SK-N-SH (cell line): Measurements from ENCODE around the gene ACAP3. TPM values are rescaled to one million over a fixed set of nuclear protein-coding genes. Genes with fewer than 3 reads are reported as not detected.

ENCODE experiments used
- CTCF ChIA-PET: fragments of 300-600, 350-600 bp; formaldehyde crosslinking; extraction: SDS; loops from one replicate; lab custom pipeline; 2021; lab: Yijun Ruan, JAX
- POLR2A ChIA-PET: fragments of 350-600 bp; sonication (Branson Sonifier 250); formaldehyde crosslinking; extraction: SDS; loops from one replicate; lab custom pipeline; 2020; ENCODE audit warnings: antibody characterized with exemption, inconsistent platforms; lab: Yijun Ruan, JAX
- DNase-seq: peaks from one replicate; pipeline ENCODE4 v3.0.0; 2012
- H2AFZ ChIP-seq: fragments of 200-600 bp; sonication (generic); 2 replicates; pipeline ENCODE4 v1.8.1; 2016; ENCODE audit warnings: antibody characterized with exemption, mild to moderate bottlenecking, low read depth
- H3F3A ChIP-seq: fragments of 200-600 bp; sonication (generic); replicated peaks from 2 replicates; pipeline ENCODE3; 2016; ENCODE audit warnings: antibody characterized with exemption, mild to moderate bottlenecking; ENCODE audit not compliant: insufficient read depth
- H3K27ac ChIP-seq, 2 experiments: fragments of 200-500 bp in 1 of 2; fragments of 200-600 bp in 1 of 2; sonication (Bioruptor generic) in 1 of 2; sonication (generic), shearing (Covaris generic) in 1 of 2; 2 replicates each; pipeline versions ENCODE4 v1.5.1 to v1.6.1; 2014 to 2016; ENCODE audit warnings: low read depth in 2 of 2, inconsistent platforms in 1 of 2, low read length in 1 of 2, mild to moderate bottlenecking in 1 of 2, mixed read lengths in 1 of 2
- H3K27me3 ChIP-seq: fragments of 200-600 bp; sonication (generic), shearing (Covaris generic); 2 replicates; pipeline ENCODE4 v1.6.1; 2016; ENCODE audit warnings: mixed run types; ENCODE audit not compliant: insufficient read depth
- H3K36me3 ChIP-seq, 2 experiments: fragments of 200-500 bp in 1 of 2; fragments of 200-600 bp in 1 of 2; sonication (Bioruptor generic) in 1 of 2; sonication (generic) in 1 of 2; replicated peaks in 1 of 2; 2 replicates each; pipeline versions ENCODE3 to v1.5.1; 2014 to 2016; ENCODE audit warnings: low read length in 1 of 2, mild to moderate bottlenecking in 1 of 2; ENCODE audit not compliant: insufficient read depth in 2 of 2, control insufficient read depth in 1 of 2
- H3K4me1 ChIP-seq, 2 experiments: fragments of 200-500 bp in 1 of 2; fragments of 200-600 bp in 1 of 2; sonication (Bioruptor generic) in 1 of 2; sonication (generic), shearing (Covaris generic) in 1 of 2; 2 replicates each; pipeline versions ENCODE4 v1.5.1 to v1.6.1; 2014 to 2016; ENCODE audit warnings: low read depth in 1 of 2, low read length in 1 of 2, mixed run types in 1 of 2; ENCODE audit not compliant: insufficient read depth in 2 of 2, control insufficient read depth in 1 of 2
- H3K4me2 ChIP-seq: fragments of 200-600 bp; sonication (generic), shearing (Covaris generic); 2 replicates; pipeline ENCODE4 v1.6.1; 2017; ENCODE audit warnings: mixed run types
- H3K4me3 ChIP-seq, 2 experiments: fragments of 200-500 bp in 1 of 2; fragments of 200-600 bp in 1 of 2; sonication (Bioruptor generic) in 1 of 2; sonication (generic), shearing (Covaris generic) in 1 of 2; 2 replicates each; pipeline versions ENCODE4 v1.5.1 to v1.8.1; 2014 to 2016; ENCODE audit warnings: low read depth in 2 of 2, inconsistent platforms in 1 of 2, low read length in 1 of 2, mild to moderate bottlenecking in 1 of 2, mixed read lengths in 1 of 2, moderate library complexity in 1 of 2
- H3K79me2 ChIP-seq: fragments of 200-600 bp; sonication (generic); 2 replicates; pipeline ENCODE4 v1.8.1; 2017; ENCODE audit warnings: mild to moderate bottlenecking; ENCODE audit not compliant: insufficient read depth
- H3K9ac ChIP-seq: fragments of 200-600 bp; sonication (generic); 2 replicates; pipeline ENCODE4 v1.6.1; 2017; ENCODE audit warnings: mixed run types
- H3K9me2 ChIP-seq: fragments of 200-600 bp; sonication (generic); 2 replicates; pipeline ENCODE4 v1.6.1; 2017; ENCODE audit warnings: mixed run types
- H3K9me3 ChIP-seq: fragments of 200-600 bp; sonication (generic); 2 replicates; pipeline ENCODE4 v1.6.1; 2017; ENCODE audit warnings: mixed run types, mild to moderate bottlenecking, moderate library complexity
- H4K20me1 ChIP-seq: fragments of 200-600 bp; sonication (generic); 2 replicates; pipeline ENCODE4 v1.6.1; 2017; ENCODE audit warnings: mild to moderate bottlenecking, mixed run types; ENCODE audit not compliant: insufficient read depth
- CHD2 ChIP-seq: fragments of 150-350 bp; IDR thresholded peaks from 2 replicates; pipeline ENCODE4 v1.6.1; 2018; ENCODE audit warnings: low read length; ENCODE audit not compliant: partially characterized antibody
- ELF1 ChIP-seq: IDR thresholded peaks from 2 replicates; pipeline ENCODE4 v1.4.0; 2012
- EP300 ChIP-seq, 2 experiments: IDR thresholded peaks; 2 replicates each; pipeline versions ENCODE4 v1.4.0 to v1.6.1; 2012; ENCODE audit warnings: borderline replicate concordance in 1 of 2, low read depth in 1 of 2, low read length in 1 of 2
- EZH2phosphoT487 ChIP-seq: fragments of 200-600 bp; sonication (generic); IDR thresholded peaks from 2 replicates; pipeline ENCODE4 v1.6.1; 2017; ENCODE audit warnings: low read depth, mixed run types, mild to moderate bottlenecking, antibody characterized with exemption, moderate library complexity, borderline replicate concordance
- FOXM1 ChIP-seq: IDR thresholded peaks from 2 replicates; pipeline ENCODE4 v1.4.0; 2012; ENCODE audit warnings: low read depth, mild to moderate bottlenecking
- IRF3 ChIP-seq: fragments of 150-350 bp; IDR thresholded peaks from 2 replicates; pipeline ENCODE4 v1.6.1; 2016; ENCODE audit warnings: mild to moderate bottlenecking, low read depth, low read length
- JUND ChIP-seq: IDR thresholded peaks from 2 replicates; pipeline ENCODE4 v1.4.0; 2012
- NRF1 ChIP-seq: IDR thresholded peaks from 2 replicates; pipeline ENCODE4 v1.6.1; 2012; ENCODE audit warnings: low read depth, mild to moderate bottlenecking, low read length
- POLR2AphosphoS5 ChIP-seq: IDR thresholded peaks from 2 replicates; pipeline ENCODE4 v1.6.1; 2012; ENCODE audit warnings: low read depth, low read length
- RXRA ChIP-seq: IDR thresholded peaks from 2 replicates; pipeline ENCODE4 v1.4.0; 2012; ENCODE audit warnings: low read depth, mild to moderate bottlenecking, borderline replicate concordance
- TAF1 ChIP-seq: IDR thresholded peaks from 2 replicates; pipeline ENCODE4 v1.6.1; 2012; ENCODE audit warnings: low read depth, mild to moderate bottlenecking, low read length, moderate library complexity, borderline replicate concordance
- TEAD4 ChIP-seq: IDR thresholded peaks from 2 replicates; pipeline ENCODE4 v1.4.0; 2012; ENCODE audit warnings: mild to moderate bottlenecking, borderline replicate concordance; ENCODE audit not compliant: insufficient read depth
- YY1 ChIP-seq: IDR thresholded peaks from 2 replicates; pipeline ENCODE4 v1.4.0; 2012; ENCODE audit warnings: low read depth, mild to moderate bottlenecking
- WGBS: methylation state at CpG from one replicate; pipeline ENCODE4 v1.1.6; 2017; ENCODE audit warnings: low lambda C conversion rate; 5-methylcytosine and 5-hydroxymethylcytosine counted together
- polyA plus RNA-seq, 3 experiments: library from polyadenylated mRNA; depleted of rRNA; stranded (reverse); fragments of >200 nt; gene quantifications; 2 replicates each; pipeline ENCODE4 v1.2.3, GENCODE V29; 2012
- TF ChIP-seq, protein P1 (sequence below): fragments of 200-600 bp; sonication (generic); IDR thresholded peaks from 2 replicates; pipeline ENCODE4 v1.6.1; 2017; ENCODE audit warnings: antibody characterized with exemption, mild to moderate bottlenecking, moderate library complexity
- TF ChIP-seq, protein P2 (sequence below): IDR thresholded peaks from 2 replicates; pipeline ENCODE4 v1.6.1; 2012; ENCODE audit warnings: mild to moderate bottlenecking, low read depth, low read length, moderate library complexity

The ACAP3 gene
- polyA plus RNA-seq, 1 of the 3 experiments (the other 2 are of a cell fraction), result 51.7 TPM

GRCh38 chr1:1282998-1283397 is 24.7 kb downstream of the ACAP3 start:
- CTCF ChIA-PET, result interaction anchor here (1.0 to 2.4 kb wide), 6 partner anchors 8 to 251 kb away, joined by 3 to 18 read pairs (median 4); no protein-coding TSS in a partner anchor

GRCh38 chr1:1281533-1282321 is 26.0 kb downstream of the ACAP3 start:
- Histone ChIP-seq H3K9me2 (no peaks in the 10 kb centered on the region), H2AFZ (no peak overlapping the region), H3F3A (no peaks in the 10 kb centered on the region), H3K27me3 (no peaks in the 10 kb centered on the region), H3K4me1 (peaks cover 0 to 9% of the 10 kb centered on the region in 2 experiments; a peak in 1 of 4 replicates), H3K9me3 (no peaks in the 10 kb centered on the region), H4K20me1 (no peaks in the 10 kb centered on the region), H3K4me2 (no peak overlapping the region), H3K36me3 (no peaks in the 10 kb centered on the region), H3K27ac (no peak overlapping the region), H3K4me3 (no peak overlapping the region), H3K9ac (no peak overlapping the region), H3K79me2 (no peaks in the 10 kb centered on the region)
- peak; percentile 55 for DNase-seq
- 47% methylated on average over 9 of the region's 26 CpGs for WGBS
- ChIA-PET CTCF (interaction anchor here (1.3 to 2.4 kb wide), 3 partner anchors 9 to 219 kb away, joined by 4 to 18 read pairs (median 10); no protein-coding TSS in a partner anchor), POLR2A (interaction anchor here (1.0 kb wide), 1 partner anchor 9 kb away, joined by 4 read pairs; no protein-coding TSS in a partner anchor)
- TF ChIP-seq IRF3 (no peak), CHD2 (no peak), FOXM1 (no peak), RXRA (no peak), NRF1 (no peak), TAF1 (no peak), ELF1 (no peak), TEAD4 (no peak), EZH2phosphoT487 (no peak), EP300 (IDR thresholded peaks at IDR 0.05; ENCODE audit: borderline replicate concordance in 1 of 2, low read depth in 1 of 2, low read length in 1 of 2) (no peak), POLR2AphosphoS5 (no peak)
- TF ChIP-seq, protein P1, sequence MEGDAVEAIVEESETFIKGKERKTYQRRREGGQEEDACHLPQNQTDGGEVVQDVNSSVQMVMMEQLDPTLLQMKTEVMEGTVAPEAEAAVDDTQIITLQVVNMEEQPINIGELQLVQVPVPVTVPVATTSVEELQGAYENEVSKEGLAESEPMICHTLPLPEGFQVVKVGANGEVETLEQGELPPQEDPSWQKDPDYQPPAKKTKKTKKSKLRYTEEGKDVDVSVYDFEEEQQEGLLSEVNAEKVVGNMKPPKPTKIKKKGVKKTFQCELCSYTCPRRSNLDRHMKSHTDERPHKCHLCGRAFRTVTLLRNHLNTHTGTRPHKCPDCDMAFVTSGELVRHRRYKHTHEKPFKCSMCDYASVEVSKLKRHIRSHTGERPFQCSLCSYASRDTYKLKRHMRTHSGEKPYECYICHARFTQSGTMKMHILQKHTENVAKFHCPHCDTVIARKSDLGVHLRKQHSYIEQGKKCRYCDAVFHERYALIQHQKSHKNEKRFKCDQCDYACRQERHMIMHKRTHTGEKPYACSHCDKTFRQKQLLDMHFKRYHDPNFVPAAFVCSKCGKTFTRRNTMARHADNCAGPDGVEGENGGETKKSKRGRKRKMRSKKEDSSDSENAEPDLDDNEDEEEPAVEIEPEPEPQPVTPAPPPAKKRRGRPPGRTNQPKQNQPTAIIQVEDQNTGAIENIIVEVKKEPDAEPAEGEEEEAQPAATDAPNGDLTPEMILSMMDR, result no peak
- TF ChIP-seq, protein P2, sequence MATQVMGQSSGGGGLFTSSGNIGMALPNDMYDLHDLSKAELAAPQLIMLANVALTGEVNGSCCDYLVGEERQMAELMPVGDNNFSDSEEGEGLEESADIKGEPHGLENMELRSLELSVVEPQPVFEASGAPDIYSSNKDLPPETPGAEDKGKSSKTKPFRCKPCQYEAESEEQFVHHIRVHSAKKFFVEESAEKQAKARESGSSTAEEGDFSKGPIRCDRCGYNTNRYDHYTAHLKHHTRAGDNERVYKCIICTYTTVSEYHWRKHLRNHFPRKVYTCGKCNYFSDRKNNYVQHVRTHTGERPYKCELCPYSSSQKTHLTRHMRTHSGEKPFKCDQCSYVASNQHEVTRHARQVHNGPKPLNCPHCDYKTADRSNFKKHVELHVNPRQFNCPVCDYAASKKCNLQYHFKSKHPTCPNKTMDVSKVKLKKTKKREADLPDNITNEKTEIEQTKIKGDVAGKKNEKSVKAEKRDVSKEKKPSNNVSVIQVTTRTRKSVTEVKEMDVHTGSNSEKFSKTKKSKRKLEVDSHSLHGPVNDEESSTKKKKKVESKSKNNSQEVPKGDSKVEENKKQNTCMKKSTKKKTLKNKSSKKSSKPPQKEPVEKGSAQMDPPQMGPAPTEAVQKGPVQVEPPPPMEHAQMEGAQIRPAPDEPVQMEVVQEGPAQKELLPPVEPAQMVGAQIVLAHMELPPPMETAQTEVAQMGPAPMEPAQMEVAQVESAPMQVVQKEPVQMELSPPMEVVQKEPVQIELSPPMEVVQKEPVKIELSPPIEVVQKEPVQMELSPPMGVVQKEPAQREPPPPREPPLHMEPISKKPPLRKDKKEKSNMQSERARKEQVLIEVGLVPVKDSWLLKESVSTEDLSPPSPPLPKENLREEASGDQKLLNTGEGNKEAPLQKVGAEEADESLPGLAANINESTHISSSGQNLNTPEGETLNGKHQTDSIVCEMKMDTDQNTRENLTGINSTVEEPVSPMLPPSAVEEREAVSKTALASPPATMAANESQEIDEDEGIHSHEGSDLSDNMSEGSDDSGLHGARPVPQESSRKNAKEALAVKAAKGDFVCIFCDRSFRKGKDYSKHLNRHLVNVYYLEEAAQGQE, result no peak

More at GRCh38 chr1:1282998-1283397, 24.7 kb downstream of the ACAP3 start:
- no peaks in the 10 kb centered on the region for H4K20me1 ChIP-seq
- H3K9ac ChIP-seq, result no peak overlapping the region
- WGBS, result 84% methylated on average over 9 of the region's 14 CpGs
- no peaks in the 10 kb centered on the region for H3F3A ChIP-seq
- no peak for DNase-seq
- no peak overlapping the region for H3K27ac ChIP-seq
- H3K79me2 ChIP-seq, result no peaks in the 10 kb centered on the region
- no peak overlapping the region for H3K4me2 ChIP-seq
- no peak overlapping the region for H3K4me3 ChIP-seq
- no peaks in the 10 kb centered on the region for H3K27me3 ChIP-seq
- POLR2A ChIA-PET, result no interaction called here
- peaks cover 0 to 9% of the 10 kb centered on the region in 2 experiments; a peak in 1 of 4 replicates for H3K4me1 ChIP-seq
- H3K9me3 ChIP-seq, result no peaks in the 10 kb centered on the region
- no peaks in the 10 kb centered on the region for H3K36me3 ChIP-seq
- TF ChIP-seq, protein P1, result no peak
- TF ChIP-seq JUND (no peak), YY1 (no peak)
- TF ChIP-seq, all 33 proteins: peak for 0
- Histone ChIP-seq H3K9me2 (no peaks in the 10 kb centered on the region), H2AFZ (no peak overlapping the region)
